K562 (cell line): ENCODE measurements around the gene AGO3. TPM values are rescaled to one million over a fixed set of nuclear protein-coding genes. Genes with fewer than 3 reads are reported as not detected.

Experiments
- AFF4 ChIP-seq: sonication (generic); formaldehyde crosslinking; IDR thresholded peaks from 2 replicates; pipeline ENCODE4 v1.8.0; 2023; ENCODE audit warnings: mild to moderate bottlenecking, missing genetic modification reagents
- HNRNPL ChIP-seq: fragments of 200-400 bp; formaldehyde crosslinking; IDR thresholded peaks from 2 replicates; pipeline ENCODE4 v1.6.1; 2017; ENCODE audit warnings: low read depth, mild to moderate bottlenecking, low read length
- KDM5B ChIP-seq: fragments of 200-600 bp; sonication (generic); IDR thresholded peaks from 2 replicates; pipeline ENCODE4 v1.6.1; 2012; ENCODE audit warnings: low read depth, mild to moderate bottlenecking, moderate library complexity, low read length, control low read depth, inconsistent platforms; ENCODE audit not compliant: insufficient replicate concordance
- PCBP2 ChIP-seq: fragments of 200-400 bp; formaldehyde crosslinking; IDR thresholded peaks from 2 replicates; pipeline ENCODE4 v1.6.1; 2018; ENCODE audit warnings: low read length, low read depth, mild to moderate bottlenecking, moderate library complexity; ENCODE audit not compliant: poor library complexity, severe bottlenecking
- PREB ChIP-seq: sonication (generic); formaldehyde crosslinking; IDR thresholded peaks from 2 replicates; pipeline ENCODE4 v1.8.1; 2023; ENCODE audit warnings: mild to moderate bottlenecking, missing genetic modification reagents
- SMAD3 ChIP-seq: fragments of 450-650 bp; formaldehyde crosslinking; conservative IDR thresholded peaks from 2 replicates; pipeline ENCODE4 v1.4.0; 2020; ENCODE audit warnings: mild to moderate bottlenecking
- THAP12 ChIP-seq: fragments of 250-450 bp; sonication (Bioruptor Pico); IDR thresholded peaks from 2 replicates; pipeline ENCODE4 v1.9.0; 2021; ENCODE audit warnings: mild to moderate bottlenecking, inconsistent platforms
- ZNF644 ChIP-seq: fragments of 200-800 bp; sonication (Bioruptor generic); IDR thresholded peaks from 2 replicates; pipeline ENCODE4 v1.6.1; 2016; ENCODE audit warnings: low read depth, missing genetic modification characterization, missing compliant biosample characterization
- ZNF717 ChIP-seq: fragments of 250-450 bp; sonication (Bioruptor Pico); IDR thresholded peaks from 2 replicates; pipeline ENCODE4 v1.5.0; 2021
- ZNF766 ChIP-seq: fragments of 200-800 bp; sonication (Bioruptor generic); conservative IDR thresholded peaks from 2 replicates; pipeline ENCODE4 v1.6.1; 2016; ENCODE audit warnings: missing genetic modification characterization, missing compliant biosample characterization
- polyA plus RNA-seq, 8 experiments: library from polyadenylated mRNA; depleted of rRNA in 4 of 8; stranded (reverse) in 5 of 8; unstranded in 3 of 8; fragments of >200 nt; fragmentation: Nextera tagmentation in 2 of 8; fragmentation: Illumina TruSeq in 1 of 8; extraction: Ambion mirVana in 2 of 8; extraction: Trizol in 1 of 8; gene quantifications; 2 replicates each; pipeline versions ENCODE4 v1.2.1 to v1.2.3, GENCODE V29; 2011 to 2014; ENCODE audit warnings: inconsistent platforms in 1 of 8, missing spikeins in 1 of 8
- total RNA-seq, 7 experiments: library from RNA; depleted of rRNA in 6 of 7; stranded (reverse); fragments of >200 nt in 6 of 7; fragmentation: Illumina TruSeq in 2 of 7; extraction: Trizol in 2 of 7; gene quantifications; 2 replicates each; pipeline versions ENCODE4 v1.2.1 to v1.2.3, GENCODE V29; 2011 to 2021; ENCODE audit warnings: low replicate concordance in 1 of 7

The AGO3 gene
- total and polyA plus RNA-seq, 9 of the 15 experiments (the other 6 are each of a cell fraction or from before 2014, with no cell fraction given): 4.5 to 41.5 (median 22.7) TPM

- TF ChIP-seq KDM5B (no peak), ZNF717 (CRISPR knock-in tag) (no peak), PCBP2 (no peak), AFF4 (CRISPR knock-in tag) (no peak), ZNF644 (tag) (no peak), ZNF766 (CRISPR knock-in tag) (no peak), PREB (CRISPR knock-in tag) (no peak), HNRNPL (no peak), SMAD3 (CRISPR knock-in tag) (no peak), THAP12 (CRISPR knock-in tag) (no peak)
These were observed 7.1 kb upstream of the AGO3 start (continued) for GRCh38 chr1:35923791-35924221.
